ENCODE results near the gene CHKA. TPM values are rescaled to one million over a fixed set of nuclear protein-coding genes. Genes with fewer than 3 reads are reported as not detected.

Gene CHKA
- 10 to 100 TPM; 30.4 to 33.2 (median 32.8) TPM for polyA plus RNA-seq (ENCODE audit: insufficient read length in 3 of 3)

DNA sequence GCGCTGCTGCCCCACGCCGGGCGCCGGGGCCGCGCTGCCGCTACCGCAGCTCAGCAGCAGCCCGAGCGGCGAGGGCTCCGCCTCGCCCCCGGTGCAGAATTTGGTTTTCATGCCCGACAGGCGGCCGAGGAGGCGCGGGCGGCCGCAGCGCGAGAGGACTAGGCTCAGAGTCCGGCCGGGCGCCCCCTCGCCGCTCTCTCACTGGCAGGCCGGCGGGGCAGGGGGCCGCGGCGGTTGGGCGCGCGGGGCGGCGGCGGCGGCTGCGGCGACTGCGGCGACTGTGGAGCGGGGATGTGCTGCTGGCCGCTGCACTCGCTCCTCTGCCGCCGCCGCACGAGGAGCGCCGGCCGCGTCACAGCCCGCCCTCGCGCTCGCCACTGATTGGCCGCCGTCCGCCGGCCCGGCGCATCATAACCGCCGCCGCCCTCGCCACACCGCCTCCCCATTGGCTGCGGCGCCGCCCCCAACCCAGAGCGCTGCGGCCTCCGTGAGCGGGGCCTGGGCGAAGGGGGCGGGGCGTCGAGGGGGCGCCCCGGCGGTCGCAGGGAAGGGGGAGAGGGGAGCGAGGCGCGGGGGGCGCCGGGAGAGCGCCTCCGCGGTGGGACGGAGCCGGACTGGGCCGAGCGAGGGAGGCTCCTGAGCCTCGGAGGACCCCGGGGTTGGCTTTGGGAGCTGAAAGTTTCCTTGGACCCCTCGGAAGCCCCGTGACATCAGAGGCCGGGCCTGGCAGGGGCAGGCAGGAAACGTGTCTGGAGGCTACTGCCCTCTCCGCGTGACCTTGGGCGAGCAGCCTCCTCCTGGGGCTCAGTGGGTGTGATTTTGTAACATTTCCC lies at the start of gene CHKA:
Gene CHKA, minus strand, starts transcription at position 322 of the 833 bp plus-strand sequence. Its CDS starts 211 bp downstream, at position 111.
- DNase-seq (ENCODE audit: low read depth in 3 of 3, low spot score in 2 of 3), result peak in 2 of 3 donors; percentile 84 to 87

DNA sequence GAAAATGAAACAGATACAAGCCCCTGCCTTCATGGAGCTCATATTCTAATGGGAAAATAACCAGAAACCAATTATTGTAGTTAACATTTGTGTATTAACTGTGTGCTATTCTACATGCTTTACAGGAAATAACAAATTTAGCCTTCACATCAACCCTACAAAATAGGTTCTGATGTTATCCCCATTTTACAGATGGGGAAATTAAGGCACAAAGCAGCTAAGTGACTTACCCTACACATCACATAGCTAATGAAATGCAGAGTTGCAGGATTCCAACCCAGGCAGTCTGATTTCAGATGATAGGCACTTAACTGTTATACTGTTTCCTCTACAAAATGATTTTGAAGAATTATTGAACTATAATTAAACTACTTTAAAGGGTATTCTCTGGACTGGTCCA lies 48.3 kb upstream of the CHKA start:
- no peak for DNase-seq (ENCODE audit: low read depth in 3 of 3, low spot score in 2 of 3)

DNA sequence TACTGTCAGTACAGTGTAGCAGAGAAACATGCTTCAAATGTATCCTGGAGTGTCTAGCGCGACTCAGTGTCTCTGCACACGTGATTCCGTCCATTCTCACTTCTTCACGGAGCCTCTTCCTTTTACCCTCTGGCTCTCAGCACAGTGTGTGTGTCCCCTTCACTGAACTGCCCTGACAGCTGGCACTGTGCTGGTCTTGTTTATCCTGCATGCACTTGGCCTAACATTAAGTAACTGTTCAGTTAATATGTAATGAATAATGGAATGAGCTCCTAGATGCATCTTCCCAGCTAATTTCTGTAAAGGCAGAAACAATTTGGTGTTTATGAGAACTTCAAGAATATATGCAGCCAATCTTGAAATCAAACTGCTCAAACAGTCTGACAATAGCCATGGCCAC lies 47.5 kb upstream of the CHKA start:
- no peak for DNase-seq (ENCODE audit: low read depth in 3 of 3, low spot score in 2 of 3)

DNA sequence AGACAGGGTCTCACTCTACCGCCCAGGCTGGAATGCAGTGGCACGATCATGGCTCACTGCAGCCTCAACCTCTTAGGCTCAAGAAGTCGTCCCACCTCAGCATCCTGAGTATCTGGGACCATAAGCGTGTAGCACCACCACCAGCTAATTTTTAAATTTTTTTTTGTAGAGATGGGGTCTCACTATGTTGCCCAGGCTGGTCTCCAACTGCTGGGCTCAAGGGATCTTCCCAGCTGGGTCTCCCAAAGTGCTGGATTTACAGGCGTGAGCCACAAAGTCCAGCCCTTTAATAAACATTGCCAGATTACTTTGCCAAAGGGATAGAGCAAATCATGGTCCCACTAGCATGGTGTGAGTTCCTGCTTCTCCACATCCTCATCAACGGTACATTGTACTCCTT lies 46.3 kb upstream of the CHKA start:
- no peak for DNase-seq (ENCODE audit: low read depth in 3 of 3, low spot score in 2 of 3)

DNA sequence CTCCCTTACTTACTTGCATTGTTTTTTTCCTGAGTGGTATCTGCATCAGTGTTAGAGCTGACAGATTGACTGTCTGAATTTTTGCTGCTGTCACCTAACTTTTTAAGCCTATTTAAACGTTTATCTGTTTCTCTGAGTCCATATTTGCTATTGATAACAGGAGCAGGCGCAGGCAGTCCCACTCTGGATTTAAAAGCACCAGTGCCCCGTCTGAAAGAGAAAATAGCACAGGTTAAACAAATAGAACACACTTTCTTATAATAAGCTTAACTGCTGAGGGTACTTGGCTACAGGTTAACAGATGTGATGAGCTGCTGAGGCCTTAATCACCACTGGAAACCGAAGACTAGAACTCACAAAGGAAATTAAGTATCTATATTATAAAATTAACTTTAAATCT lies 45.8 kb upstream of the CHKA start:
- DNase-seq (ENCODE audit: low read depth in 3 of 3, low spot score in 2 of 3), result no peak

DNA sequence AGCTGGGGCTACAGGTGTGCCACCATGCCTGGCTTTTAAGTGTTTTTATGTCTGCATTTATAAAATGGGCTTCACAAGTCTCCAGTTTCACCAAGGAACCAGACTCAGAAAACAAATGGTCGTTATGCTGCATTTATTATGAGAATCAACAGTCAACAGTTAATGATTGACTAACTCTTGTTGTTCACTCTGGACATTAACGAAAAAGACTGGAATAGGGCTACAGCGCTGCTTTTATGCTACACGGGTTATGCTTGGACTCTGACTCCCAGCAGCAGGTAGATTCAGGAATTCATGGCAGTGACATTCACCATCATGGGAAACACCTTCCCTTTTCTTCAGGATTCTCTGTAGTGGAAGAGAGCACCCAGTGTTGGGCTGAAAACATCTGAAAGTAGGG lies 44.4 kb upstream of the CHKA start:
- DNase-seq (ENCODE audit: low read depth in 3 of 3, low spot score in 2 of 3), result no peak

DNA sequence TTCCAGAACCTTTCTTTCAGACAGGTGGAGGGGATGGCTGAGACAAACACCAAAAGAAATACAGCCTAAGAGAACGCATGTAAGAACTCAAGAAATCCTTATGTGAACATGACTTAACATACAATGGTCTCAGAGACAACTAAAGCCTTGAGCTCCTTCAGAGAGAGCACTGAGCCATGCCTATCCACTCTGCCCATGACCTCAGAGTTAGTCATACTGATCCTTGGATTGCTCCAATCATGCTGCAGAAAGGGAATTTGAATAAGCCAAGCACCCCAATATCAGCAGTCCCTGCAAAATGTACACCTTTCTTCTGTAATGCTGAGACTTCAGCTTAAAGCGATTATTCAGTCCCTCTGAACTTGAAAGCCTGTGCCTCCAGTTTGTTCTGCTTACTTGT lies 43.2 kb upstream of the CHKA start:
- DNase-seq (ENCODE audit: low read depth in 3 of 3, low spot score in 2 of 3), result no peak

DNA sequence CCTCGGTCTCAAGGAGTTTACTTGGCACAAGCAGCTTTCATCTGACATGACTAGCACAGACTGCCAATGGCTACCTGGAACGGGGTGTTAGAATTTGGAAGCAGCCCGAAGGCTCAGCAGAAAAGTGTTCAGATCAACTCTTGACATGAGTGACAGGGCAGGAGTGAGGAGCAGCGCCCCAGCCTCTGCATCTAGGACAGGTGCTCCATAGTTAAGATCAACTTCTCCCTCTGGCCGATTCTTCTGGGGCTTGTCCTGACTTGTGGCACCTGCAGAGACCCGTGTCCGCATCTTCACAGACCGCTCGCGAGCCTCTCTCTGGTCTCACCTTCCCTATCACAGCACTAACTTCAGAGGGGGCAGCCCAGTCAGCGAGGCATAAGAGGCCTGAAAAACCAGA lies 42.5 kb upstream of the CHKA start:
- DNase-seq (ENCODE audit: low read depth in 3 of 3, low spot score in 2 of 3), result no peak

DNA sequence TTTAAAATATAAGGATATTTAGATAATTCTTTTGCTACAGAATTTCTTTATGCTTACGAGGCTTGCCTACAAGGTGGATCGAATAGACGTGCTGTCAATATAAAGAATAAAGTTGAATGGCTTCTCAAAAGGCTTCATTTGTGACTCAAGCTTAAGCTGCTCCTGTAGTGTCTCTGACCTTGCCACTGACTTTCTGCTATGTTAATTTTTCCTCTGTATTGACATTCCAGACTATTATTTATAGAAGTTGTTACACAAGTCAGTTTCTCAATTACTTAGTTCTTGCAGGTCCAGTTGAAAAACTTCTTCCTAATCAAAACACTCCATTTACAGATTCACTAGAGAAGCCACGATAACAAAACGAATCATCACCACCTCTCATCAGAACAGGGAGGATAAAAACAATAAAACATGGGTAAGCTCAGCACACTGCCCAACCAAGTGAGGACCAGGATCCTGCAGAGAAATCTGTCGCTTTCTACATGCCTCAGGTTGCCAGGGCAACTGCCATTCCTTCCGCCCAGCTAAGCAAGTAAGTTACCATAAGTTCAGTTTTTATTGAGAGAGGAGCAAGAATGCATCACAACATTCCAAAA lies 39.0 kb upstream of the CHKA start:
- no peak for DNase-seq (ENCODE audit: low read depth in 3 of 3, low spot score in 2 of 3)

DNA sequence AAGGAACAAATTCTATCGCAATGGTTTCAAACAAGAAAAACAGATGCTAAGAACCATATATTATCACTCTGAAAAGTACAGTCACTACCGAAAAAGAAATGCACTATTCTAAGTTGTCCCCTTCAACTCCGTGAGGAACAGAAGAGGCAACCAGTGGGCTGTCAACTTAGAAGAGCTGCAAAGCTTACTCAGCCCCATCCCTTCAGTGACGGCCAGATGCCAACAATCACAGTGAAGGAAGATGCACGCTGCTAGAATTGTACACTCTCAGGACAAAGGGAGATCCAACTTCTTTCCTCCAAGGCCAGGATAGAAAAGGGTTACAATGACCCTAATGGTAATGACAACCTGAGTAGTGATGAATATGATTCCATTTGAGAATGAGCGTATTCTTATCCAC lies 38.5 kb upstream of the CHKA start:
- no peak for DNase-seq (ENCODE audit: low read depth in 3 of 3, low spot score in 2 of 3)

DNA sequence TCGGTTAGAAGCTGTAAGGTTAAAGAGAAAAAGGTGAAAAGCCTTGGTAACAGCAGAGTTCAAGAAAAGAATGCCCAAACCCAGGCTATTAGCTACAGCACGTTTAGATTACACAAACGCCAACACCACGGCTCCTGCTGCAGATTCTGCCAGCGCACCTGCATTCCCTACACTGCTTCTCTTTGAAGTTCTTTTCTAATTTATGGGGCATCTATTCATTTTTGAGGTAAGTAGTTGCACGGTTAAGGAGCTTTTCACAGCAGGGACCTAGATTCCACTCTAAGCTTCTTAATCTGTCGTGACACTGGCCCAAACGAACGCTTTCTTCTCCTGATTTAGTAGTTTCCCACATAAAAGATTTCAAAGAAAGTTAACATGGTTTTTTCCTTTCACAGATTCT lies 38.0 kb upstream of the CHKA start:
- DNase-seq (ENCODE audit: low read depth in 3 of 3, low spot score in 2 of 3), result no peak

DNA sequence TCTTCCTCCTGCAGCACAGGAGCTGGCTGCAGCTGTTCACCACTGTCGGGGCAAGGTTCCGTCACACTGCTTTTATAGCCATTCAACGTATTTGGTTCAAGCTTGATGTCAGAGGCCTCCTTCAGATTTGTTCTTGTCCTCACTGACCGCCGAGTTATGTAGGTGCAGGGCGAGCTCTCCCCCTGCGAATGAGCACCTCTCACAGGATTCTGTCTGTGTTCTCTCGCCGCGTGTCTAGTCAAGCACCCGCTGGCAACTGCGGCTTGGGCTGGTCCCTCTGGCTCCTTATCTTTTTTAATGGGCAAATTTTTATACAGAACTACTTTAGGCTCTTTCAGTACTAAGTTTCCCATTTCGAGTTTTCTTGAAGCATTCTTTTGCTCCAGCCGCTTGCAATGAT lies 37.4 kb upstream of the CHKA start:
- no peak for DNase-seq (ENCODE audit: low read depth in 3 of 3, low spot score in 2 of 3)

DNA sequence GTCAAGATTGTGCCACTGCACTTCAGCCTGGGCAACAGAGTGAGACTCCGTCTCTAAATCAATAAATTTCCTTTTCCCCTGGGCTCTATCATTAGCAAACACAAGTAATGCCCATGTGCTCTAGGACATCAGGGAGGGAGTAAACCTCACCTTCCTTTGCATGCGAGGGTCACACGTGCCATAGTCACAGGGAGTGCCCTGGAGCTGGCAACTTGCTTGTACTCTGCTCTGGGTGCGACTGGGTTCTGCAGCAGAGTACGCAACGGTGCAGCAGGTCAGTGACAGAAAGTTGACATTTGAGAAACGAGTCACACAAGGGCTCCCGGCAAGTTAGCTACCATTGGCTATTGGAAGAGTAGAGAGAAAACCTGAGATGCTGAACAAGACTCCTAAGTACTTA lies 32.6 kb upstream of the CHKA start:
- DNase-seq (ENCODE audit: low read depth in 3 of 3, low spot score in 2 of 3), result no peak

DNA sequence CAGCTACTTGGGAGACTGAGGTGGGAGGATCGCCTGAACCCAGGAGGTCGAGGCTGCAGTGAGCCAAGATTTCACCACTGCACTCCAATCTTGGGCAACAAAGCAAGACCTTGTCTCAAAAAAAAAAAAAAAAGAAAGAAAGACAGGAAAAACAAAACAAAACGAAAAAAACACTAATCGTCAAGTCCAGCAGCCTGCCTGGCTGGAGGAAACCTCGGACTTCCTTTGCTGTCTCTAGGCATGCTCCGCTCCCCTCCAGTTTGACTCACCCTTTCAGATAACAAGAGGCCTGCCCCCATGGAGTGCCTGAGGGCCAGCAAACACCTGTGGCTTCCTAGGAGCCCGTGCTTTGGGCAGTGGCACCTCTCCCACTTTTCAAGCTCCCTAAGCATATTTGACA lies 28.8 kb upstream of the CHKA start:
- no peak for DNase-seq (ENCODE audit: low read depth in 3 of 3, low spot score in 2 of 3)

DNA sequence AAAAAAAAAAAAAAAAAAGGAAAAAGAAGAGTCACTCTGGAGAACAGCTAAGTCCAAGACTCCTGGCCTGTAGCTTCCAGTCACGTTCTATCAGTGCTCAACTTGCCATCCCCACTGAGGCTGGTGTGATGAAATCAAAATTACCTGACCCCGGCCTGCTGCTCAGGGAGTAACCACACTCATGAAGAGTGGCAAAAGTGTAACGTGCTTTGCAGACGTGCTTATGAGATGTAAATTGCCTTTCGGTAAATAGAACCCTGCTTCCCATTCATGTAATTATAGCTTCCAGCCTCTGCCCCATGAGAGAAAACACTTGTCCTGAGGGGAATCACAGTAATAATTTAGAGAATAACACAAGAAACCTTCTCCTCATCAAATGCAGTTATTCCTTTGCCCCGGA lies 28.2 kb upstream of the CHKA start:
- no peak for DNase-seq (ENCODE audit: low read depth in 3 of 3, low spot score in 2 of 3)

DNA sequence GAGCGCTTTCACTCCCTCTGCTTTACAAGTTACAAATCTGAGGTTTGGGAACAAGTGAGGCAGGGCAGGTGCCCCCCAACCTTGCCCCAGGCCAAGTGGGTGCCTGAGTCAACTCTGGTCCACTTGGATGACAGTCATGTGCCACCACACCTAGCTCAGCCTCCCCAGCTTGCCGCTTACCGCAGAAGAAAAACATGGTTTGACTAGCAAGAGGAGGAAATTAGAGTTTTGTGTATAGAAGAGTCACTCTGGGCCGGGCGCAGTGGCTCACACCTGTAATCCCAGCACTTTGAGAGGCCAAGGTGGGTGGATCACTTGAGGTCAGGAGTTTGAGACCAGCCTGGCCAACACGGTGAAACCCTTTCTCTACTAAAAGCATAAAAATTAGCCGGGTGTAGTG lies 27.7 kb upstream of the CHKA start:
- no peak for DNase-seq (ENCODE audit: low read depth in 3 of 3, low spot score in 2 of 3)

DNA sequence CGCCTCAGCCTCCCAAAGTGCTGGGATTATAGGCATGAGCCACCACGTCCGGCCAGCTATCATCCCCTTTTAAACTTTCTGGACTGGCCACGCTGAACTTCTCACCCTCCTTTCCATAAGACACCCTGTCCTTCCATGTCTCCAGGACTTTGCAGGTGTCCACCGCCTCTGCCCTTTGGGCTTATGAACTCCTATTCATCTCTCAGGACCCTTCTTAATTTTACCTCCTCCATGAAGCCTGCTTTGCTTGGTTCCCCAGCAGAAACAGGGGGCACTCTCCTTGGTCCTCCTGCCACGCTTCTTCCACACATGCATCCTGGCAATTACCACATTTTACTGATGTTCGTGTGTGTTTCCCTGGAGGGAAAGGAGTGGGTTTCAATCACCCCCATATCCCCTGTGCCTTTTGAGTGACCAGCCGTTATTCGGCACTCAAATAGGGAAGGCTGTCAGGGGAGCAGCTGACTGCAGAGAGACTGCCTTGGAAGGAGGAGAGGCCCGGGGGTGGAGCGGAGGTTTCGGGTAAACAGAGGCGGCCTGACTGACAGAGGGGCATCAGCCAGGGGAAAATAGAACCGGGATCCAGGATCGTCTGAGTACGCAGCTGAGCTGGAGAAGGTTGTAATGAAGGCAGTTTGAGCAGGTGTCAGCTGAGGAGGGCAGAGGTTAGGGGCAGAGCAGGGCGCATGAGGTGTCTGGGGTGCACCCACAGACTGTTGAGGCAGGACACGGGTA lies 27.1 kb upstream of the CHKA start:
- DNase-seq (ENCODE audit: low read depth in 3 of 3, low spot score in 2 of 3), result no peak

DNA sequence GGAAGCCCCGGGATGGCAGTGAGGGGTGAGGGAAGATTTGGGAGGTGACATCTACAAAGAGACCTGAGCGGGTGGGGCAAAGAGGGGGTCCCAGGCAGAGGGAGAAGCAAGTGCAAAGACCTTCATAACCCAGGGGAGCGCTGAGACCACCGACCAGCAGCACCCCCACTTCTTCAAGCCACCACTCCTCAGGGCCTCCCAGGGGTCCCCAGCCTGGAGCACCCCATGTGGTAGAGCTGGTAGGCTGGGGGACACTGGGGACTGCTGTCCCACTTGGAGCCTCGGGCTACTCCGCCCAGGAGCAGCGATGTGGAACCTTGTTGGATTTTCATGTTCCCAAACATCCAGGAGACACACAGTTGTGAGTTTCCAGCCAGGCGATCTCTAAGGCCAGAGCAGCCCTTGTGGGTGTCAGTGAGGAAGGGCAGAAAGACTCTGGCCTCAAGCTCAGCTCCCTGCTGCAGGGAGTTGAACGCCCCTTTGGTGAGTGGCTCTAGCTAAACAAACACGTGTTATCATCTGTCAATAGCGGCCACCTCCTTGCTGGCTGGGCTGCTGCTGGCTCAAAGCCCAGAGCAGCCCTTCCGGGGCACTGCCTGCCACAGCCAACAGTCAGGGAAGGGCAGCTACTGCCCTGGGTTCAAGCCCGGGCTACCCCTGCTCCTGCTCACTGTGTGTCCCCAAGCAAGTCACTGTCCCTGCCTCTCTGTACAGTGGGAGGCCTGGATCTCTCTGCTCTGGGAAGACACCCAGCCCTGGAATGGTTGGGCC lies 25.7 kb upstream of the CHKA start:
- no peak for DNase-seq (ENCODE audit: low read depth in 3 of 3, low spot score in 2 of 3)

DNA sequence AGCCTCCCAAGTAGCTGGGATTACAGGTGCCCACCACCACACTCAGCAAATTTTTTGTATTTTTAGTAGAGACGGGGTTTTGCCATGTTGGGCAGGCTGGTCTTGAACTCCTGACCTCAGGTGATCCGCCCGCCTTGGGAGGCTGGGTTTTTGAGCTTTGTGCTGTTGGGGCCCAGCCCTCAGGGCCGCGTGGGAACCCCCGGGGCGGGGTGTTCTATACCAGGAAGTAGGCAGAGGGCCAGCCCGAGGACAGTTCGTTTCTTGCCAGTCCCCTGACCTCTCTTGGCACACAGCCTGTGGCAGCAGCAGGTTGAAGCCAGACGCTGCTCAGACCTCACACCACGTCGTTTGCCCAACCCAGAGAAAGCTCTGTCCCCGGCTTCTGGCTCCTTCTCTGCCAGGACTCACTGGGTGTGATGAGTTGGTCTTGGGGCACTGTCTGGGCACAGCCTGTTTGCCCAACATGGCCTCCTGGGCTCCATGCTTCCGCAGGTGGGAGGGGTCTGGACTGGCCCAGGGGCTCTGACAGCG lies 24.9 kb upstream of the CHKA start:
- DNase-seq (ENCODE audit: low read depth in 3 of 3, low spot score in 2 of 3), result no peak

DNA sequence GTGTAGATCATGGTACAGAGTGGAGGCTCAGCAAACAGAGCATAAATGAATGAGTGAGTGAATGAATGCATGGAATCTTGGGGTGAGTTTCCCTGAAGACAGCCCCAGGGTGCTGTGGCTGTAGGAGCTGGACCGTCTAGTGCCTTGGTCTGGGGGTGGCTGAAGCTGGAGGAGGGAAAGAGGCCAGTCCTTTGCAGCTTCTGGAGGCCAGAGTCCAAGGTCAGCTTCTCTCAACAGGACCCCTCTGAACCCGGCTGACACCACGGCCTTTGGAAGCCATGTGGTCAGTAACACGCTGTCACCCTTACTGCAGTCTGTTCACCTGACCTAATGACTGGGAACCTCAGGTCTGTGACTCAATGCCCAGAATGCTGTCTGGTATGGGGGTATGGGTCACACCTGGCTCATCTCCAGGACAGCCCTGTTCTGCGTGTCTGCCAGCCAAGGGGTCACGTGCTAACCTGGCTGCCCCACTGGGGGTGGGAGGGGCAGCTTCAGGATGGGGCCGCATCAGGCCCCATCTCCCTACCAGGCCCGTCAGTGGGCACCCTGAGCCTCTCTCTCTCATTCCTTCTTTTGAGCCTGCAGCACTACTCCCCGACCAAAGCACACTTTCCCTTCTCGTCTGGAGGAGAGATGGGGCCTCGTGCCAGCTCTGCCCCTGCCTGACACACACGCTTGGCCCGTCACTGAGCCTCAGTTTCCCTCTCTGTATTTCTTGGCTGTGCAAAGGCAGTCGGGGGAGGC lies 24.1 kb upstream of the CHKA start:
- DNase-seq (ENCODE audit: low read depth in 3 of 3, low spot score in 2 of 3), result no peak
